Measurements from ENCODE around the gene PTPRJ. TPM values are rescaled to one million over a fixed set of nuclear protein-coding genes. Genes with fewer than 3 reads are reported as not detected.

PTPRJ gene
- total and polyA plus RNA-seq, 2 of the 13 experiments (the other 11 are each of a cell fraction or from before 2014, with no cell fraction given), result 1.0 to 1.2 TPM

- Histone ChIP-seq H3K9ac (ENCODE audit: insufficient read depth, low read depth, low read length) (no peak overlapping the region), H3K4me2 (ENCODE audit: low read depth, low read length) (no peak overlapping the region), H3K27me3 (ENCODE audit: control insufficient read depth in 1 of 2, insufficient read depth in 2 of 2, low read length in 2 of 2) (no peaks in the 10 kb centered on the region), H3K4me1 (ENCODE audit: insufficient read depth, low read length) (no peaks in the 10 kb centered on the region), H2AFZ (ENCODE audit: low read length) (no peak overlapping the region), H3K4me3 (replicated peaks in 1 of 3; ENCODE audit: insufficient read depth in 1 of 3, low read depth in 2 of 3, low read length in 3 of 3) (no peak overlapping the region), H3K36me3 (replicated peaks in 1 of 2; ENCODE audit: control insufficient read depth in 1 of 2, insufficient read depth in 2 of 2, low read length in 2 of 2) (no peaks in the 10 kb centered on the region), H4K20me1 (ENCODE audit: insufficient read depth, low read length) (no peaks in the 10 kb centered on the region), H3K9me3 (ENCODE audit: low read length) (no peaks in the 10 kb centered on the region), H3K27ac (ENCODE audit: extremely low read length, insufficient read depth, low read length) (no peak overlapping the region), H3K79me2 (ENCODE audit: insufficient read depth, low read length) (no peaks in the 10 kb centered on the region)
- ATAC-seq (no peak), FAIRE-seq (no peak), DNase-seq (ENCODE audit: low spot score) (no peak)
- intact Hi-C loops (cut with micrococcal nuclease; ENCODE audit: unreplicated experiment) (no loop called here), in situ Hi-C loops (cut with HindIII; ENCODE audit: extremely low pct_ligation_motif_present, low pct_unique_long_range_greater_than_20kb) (no loop called here)
- TF ChIP-seq SOX6 (IDR thresholded peaks at IDR 0.05) (no peak), SOX6 (CRISPR knock-in tag; IDR thresholded peaks at IDR 0.05) (no peak), POLR2AphosphoS2 (IDR thresholded peaks at IDR 0.05; ENCODE audit: low read depth, low read length) (no peak), ZNF143 (CRISPR knock-in tag; IDR thresholded peaks at IDR 0.05) (no peak), HNF1B (CRISPR knock-in tag; IDR thresholded peaks at IDR 0.05) (no peak), TBP (CRISPR knock-in tag; IDR thresholded peaks at IDR 0.05) (no peak), RFX3 (CRISPR knock-in tag; IDR thresholded peaks at IDR 0.05) (no peak), TFDP2 (CRISPR knock-in tag; IDR thresholded peaks at IDR 0.05) (no peak), TAF15 (IDR thresholded peaks at IDR 0.05; ENCODE audit: low read depth, low read length, poor library complexity, severe bottlenecking) (no peak), NR0B2 (CRISPR knock-in tag; IDR thresholded peaks at IDR 0.05) (no peak), ZNF841 (CRISPR knock-in tag; IDR thresholded peaks at IDR 0.05; ENCODE audit: borderline replicate concordance) (no peak), TBX3 (IDR thresholded peaks at IDR 0.05; ENCODE audit: borderline replicate concordance) (no peak)
- BruUV-seq (replicated peaks), result no TSS peak
- POLR2A ChIA-PET, result no interaction called here
- WGBS (ENCODE audit: low lambda C conversion rate), result 62% methylated on average over 6 of the region's 6 CpGs
- CTCF ChIA-PET (ENCODE audit: low intra/inter-chr PET ratio, low total read pairs), result no interaction called here
These were observed 143.8 kb downstream of the PTPRJ start for GRCh38 chr11:48123934-48124755.
